Fibroblast of skin of back (primary cell): ENCODE results near the gene IL17REL.

ENCODE experiments used
- DNase-seq: peaks from one replicate; pipeline ENCODE4 v3.0.0-alpha.2; 2013

The IL17REL gene

GRCh38 chr22:50046019-50046415, 33.5 kb upstream of the IL17REL start:
- no peak for DNase-seq

DNA sequence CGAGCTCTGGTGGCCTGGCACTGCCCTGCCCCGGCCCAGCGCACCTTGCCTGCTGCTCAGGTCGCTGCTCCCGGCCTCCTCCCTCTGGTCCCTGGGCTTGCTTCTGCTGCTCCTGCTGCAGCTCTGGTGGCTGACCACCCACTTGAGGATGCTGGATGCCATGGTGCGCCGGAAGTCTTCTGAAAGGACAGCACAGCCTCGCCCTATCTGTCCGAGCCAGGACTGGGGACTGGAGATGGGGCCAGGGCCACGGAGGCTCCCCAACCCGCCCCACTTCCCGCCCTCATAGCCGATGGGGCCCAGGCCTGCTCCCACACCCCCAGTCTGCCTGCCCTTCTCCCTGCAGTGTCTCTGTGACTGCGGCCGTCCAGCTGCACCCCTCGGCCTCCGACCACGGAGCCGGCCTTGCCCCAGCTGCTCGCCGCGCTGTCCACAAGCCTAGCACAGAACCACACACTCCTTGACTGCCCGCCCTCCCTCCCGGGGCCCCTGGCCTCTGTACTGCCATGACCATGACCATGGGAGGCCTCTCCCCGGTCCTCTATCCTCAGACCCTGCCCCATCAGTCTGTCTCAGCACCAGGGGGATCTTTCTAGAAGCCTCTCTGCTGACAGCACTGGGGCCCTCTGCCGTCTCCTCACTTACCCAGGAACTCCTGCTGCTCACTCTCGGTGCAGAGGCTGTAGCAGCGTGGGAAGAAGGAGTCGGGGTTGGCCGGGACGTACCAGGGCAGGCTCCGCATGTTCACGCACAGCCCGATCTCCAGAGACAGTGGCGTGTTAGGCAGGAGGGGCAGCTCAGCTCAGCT, 32.9 kb upstream of the IL17REL start:
- no peak for DNase-seq

- no peak for DNase-seq
Observed at GRCh38 chr22:50044485-50045118, 32.0 kb upstream of the IL17REL start.

GRCh38 chr22:50041361-50042065, 28.9 kb upstream of the IL17REL start:
- DNase-seq: no peak

DNA sequence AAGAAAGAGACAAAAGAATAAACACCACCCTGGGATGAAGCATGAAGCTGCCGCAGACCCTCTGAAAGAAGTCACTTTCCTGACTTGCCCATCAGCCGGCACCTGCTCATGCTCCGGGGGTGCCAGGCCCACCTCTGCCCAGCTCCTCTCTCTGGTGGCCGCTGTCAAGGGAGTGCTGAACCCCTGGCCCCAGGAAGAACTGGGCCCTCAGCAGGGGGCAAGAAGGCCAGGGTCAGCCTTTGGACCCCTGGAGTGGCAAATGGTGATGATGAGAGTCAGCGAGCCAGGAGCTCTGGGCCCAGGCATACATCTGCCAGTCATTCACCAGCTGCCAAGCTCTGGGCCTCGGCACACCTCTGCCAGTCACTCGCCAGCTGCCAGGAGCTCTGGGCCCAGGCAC, 28.2 kb upstream of the IL17REL start:
- DNase-seq: no peak

DNA sequence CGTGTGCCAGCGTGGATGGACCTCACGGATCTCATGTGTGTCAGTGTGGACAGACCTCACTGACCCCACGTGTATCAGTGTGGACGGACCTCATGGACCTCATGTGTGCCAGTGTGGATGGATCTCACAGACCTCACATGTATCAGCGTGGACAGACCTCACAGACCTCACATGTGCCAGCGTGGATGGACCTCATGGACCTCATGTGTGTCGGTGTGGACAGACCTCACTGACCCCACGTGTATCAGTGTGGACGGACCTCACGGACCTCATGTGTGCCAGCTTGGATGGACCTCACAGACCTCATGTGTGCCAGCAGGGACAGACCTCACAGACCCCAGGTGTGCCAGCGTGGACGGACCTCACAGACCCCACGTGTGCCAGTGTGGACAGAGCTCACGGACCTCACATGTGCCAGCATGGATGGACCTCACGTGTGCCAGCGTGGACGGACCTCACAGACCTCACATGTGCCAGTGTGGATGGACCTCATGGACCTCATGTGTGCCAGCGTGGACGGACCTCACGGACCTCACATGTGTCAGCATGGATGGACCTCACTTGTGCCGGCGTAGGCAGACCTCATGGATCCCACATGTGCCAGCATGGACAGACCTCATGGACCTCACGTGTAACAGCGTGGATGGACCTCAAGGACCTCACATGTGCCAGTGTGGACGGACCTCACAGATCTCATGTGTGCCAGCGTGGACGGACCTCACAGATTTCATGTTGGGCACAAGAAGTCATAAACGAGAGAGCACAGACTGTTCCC, 27.3 kb upstream of the IL17REL start:
- no peak for DNase-seq

GRCh38 chr22:50035976-50036724, 23.6 kb upstream of the IL17REL start:
- no peak for DNase-seq

GRCh38 chr22:50035131-50035881, 22.7 kb upstream of the IL17REL start:
- DNase-seq: no peak

DNA sequence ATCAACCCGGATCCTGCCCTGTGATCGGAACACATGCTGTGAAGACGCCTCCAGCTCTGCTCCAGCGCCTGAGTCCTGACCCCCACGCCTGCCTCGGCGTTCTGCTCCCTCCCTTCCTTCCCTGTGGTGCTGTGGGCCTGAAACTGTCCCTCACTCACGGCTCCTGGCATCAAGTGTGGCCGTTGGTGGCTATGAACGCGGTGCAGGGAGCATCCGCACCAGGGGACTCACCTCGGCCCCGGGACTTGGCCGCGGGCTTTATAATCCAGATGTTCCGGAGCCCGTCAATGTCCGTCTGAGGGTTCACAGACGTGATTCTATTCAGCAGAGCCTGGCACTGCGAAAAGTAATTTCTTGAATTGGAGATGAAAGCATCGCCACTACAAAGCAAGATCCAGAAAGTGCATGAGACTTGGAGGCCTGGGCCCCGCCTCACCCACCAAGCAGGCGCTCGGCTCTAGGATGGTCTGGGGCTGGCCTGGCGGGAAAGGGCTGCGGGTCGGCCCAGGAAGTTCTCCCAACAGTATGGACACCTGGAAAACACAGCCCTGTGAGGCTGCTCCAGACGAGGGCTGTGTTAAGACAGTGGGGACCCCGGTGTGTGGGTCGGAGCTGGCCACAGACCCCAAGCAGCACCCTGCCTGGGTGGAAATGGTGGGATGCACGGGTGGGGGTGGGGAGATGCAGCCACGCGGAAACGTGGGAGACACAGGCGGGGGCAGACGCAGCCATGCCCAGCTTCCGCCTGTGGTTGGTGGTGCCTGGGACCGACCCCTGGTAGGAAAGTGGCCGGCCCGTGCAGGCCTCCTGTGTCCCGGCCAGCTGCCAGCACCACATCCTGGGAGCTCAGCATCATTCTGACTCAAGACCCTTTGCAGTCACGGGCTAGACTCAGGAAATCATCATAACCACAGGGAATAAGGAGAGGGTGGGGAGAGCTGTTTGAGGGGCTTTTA, 21.8 kb upstream of the IL17REL start:
- no peak for DNase-seq

- no peak for DNase-seq
Observed at GRCh38 chr22:50032941-50033601, 20.5 kb upstream of the IL17REL start.

GRCh38 chr22:50032109-50032871, 19.7 kb upstream of the IL17REL start:
- no peak for DNase-seq

DNA sequence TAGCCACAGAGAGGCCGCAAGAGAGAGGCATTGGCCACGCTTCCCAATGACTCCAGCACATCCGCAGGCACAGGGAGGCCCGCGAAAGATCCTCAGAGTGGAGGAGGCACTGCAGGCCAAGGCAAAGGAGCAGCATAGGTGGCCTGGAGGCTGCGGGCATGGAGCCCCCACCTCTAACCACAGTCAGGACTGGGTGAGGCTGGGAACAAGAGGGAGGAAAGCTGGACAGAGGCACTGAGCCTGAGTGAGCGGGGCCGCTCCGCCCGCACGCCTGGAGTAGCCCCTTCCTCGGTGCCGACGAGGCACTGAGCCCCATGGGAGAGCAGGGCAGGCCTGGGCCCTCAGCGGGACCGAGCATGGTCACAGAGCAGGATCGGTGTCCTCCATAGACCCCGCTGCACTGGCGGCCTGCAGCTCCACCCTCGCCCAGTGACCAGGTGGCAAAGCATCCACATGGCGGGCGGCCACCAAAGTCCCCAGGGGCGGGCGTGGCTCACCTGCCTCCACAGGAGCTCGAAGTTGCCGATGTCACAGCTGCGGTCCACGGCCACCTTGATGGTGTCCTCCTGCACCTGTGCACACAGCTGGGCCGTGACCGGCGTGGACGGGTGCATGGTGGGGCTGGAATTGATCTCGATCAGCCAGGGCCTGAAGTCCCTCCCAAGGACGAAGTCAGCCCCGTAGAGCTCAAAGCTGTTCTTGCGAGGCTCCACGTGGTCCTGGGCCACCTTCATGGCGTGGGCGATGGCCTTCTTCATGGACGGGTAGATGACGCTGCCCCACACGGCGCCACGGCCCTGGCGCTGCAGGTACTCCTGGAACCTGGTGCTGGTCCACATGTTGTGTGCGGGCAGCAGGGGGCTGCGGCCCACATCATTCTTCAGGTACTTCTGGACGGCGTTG, 18.9 kb upstream of the IL17REL start:
- DNase-seq: no peak

GRCh38 chr22:50030297-50031188, 18.0 kb upstream of the IL17REL start:
- DNase-seq: peak; percentile 52

GRCh38 chr22:50027639-50028537, 15.3 kb upstream of the IL17REL start:
- no peak for DNase-seq

DNA sequence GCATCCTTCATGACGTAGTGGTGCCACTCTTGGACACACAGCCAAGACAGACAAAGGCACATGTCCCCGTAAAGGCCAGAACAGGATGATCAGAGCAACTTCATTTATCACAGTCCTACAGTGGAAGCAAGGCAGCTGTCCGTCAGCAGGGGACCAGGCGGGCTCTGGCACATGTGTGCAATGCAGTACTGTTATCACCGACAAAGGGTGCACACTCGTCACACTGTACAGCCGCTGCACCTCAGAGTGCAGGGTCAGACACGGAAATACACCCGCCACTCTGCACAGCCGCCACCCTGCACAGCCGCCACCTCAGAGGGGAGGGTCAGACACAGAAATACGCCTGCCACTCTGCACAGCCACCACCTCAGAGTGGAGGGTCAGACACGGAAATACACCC, 13.4 kb upstream of the IL17REL start:
- DNase-seq: no peak
